Smooth muscle cell of the pulmonary artery (primary cell): ENCODE measurements around the gene ANKRD36C. TPM values are rescaled to one million over a fixed set of nuclear protein-coding genes. Genes with fewer than 3 reads are reported as not detected.

Experiments used
- total RNA-seq: library from RNA; depleted of rRNA; stranded (reverse); fragments of >200 nt; gene quantifications from 2 replicates; pipeline ENCODE4 v1.2.3, GENCODE V29; 2014

The ANKRD36C gene
- 29.8 and 38.2 TPM in 2 replicates for total RNA-seq

GRCh38 chr2:95991351-95992094 lies at the start of gene ANKRD36C:
ANKRD36C (minus strand) TSS chr2:95991824; CDS start chr2:95991708, 116 bp downstream.

GRCh38 chr2:96034792-96035191 lies 43.2 kb upstream of the ANKRD36C start, which contains the start of gene GPAT2:
GPAT2 (minus strand) TSS chr2:96034916; CDS start chr2:96032359, 2,557 bp downstream.

Other genes starting within 250 kb of the ANKRD36C start
- 30.6 and 32.3 TPM in 2 replicates for gene GPAT2, start 43.1 kb upstream of the ANKRD36C start, total RNA-seq
- 0.33 and 14.9 TPM in 2 replicates for gene ADRA2B, start 124.7 kb upstream of the ANKRD36C start, total RNA-seq
- 0.07 TPM in 1 of 2 replicates, not detected in the other for gene ASTL, start 146.7 kb upstream of the ANKRD36C start, total RNA-seq
- 2.3 and 2.9 TPM in 2 replicates for gene DUSP2, start 153.6 kb upstream of the ANKRD36C start, total RNA-seq
- 97.5 and 116 TPM in 2 replicates for gene STARD7, start 217.0 kb upstream of the ANKRD36C start, total RNA-seq